GM12891 (cell line): ENCODE results near the gene HAGH.

Experiments used
- POLR2A ChIP-seq: IDR thresholded peaks from 2 replicates; pipeline ENCODE4 v1.6.1; 2011; ENCODE audit warnings: low read depth, low read length, control low read depth
- TAF1 ChIP-seq: IDR thresholded peaks from 2 replicates; pipeline ENCODE4 v1.6.1; 2011; ENCODE audit warnings: low read depth, low read length, control low read depth

DNA sequence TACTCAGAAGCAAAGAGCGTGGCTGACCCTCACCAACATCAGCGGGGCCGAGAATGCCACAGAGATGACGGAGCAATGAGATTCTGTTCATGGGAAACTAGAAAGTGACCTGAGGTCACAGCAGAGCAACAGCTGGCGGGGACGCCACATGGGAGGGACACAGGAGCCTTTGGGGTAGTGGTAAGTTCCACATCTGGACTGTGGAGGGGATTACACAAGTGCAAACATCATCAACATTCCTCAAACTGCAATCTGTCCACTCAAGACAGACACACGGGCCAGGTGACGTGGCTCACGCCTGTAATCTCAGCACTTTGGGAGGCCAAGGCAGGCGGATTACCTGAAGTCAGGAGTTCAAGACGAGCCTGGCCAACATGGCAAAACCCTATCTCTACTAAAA, 11.2 kb downstream of the HAGH start:
- TF ChIP-seq TAF1 (no peak), POLR2A (no peak)
